ENCODE data around the gene REST.

Gene REST

GRCh38 chr4:56986192-56986591 lies 78.5 kb downstream of the REST start:
- DNase-seq (ENCODE audit: low spot score), result no peak
- CTCF ChIA-PET, result no interaction called here
- no peak overlapping the region for H3K27ac ChIP-seq
- no peak for TF ChIP-seq CTCF (conservative IDR thresholded peaks at IDR 0.05; ENCODE audit: low read depth)
- POLR2A ChIA-PET (ENCODE audit: low non-redundant PET), result no interaction called here

- H3K27ac ChIP-seq, result no peak overlapping the region
- ChIA-PET POLR2A (ENCODE audit: low non-redundant PET) (no interaction called here), CTCF (no interaction called here)
- TF ChIP-seq CTCF (conservative IDR thresholded peaks at IDR 0.05; ENCODE audit: low read depth), result no peak
- DNase-seq (ENCODE audit: low spot score), result no peak
Measured at GRCh38 chr4:56986952-56987351, 79.3 kb downstream of the REST start.

GRCh38 chr4:56990109-56990905 lies 82.6 kb downstream of the REST start:
- ChIA-PET POLR2A (ENCODE audit: low non-redundant PET) (no interaction called here), CTCF (interaction anchor here (0.6 kb wide), 2 partner anchors 20 to 246 kb away, joined by 3 read pairs; no protein-coding TSS in a partner anchor)
- TF ChIP-seq CTCF (conservative IDR thresholded peaks at IDR 0.05; ENCODE audit: low read depth), result no peak
- no peak overlapping the region for H3K27ac ChIP-seq
- DNase-seq (ENCODE audit: low spot score), result no peak

GRCh38 chr4:56995525-56995924 lies 87.8 kb downstream of the REST start:
- DNase-seq (ENCODE audit: low spot score), result no peak
- no peak for TF ChIP-seq CTCF (conservative IDR thresholded peaks at IDR 0.05; ENCODE audit: low read depth)
- ChIA-PET POLR2A (ENCODE audit: low non-redundant PET) (no interaction called here), CTCF (interaction anchor here (0.7 kb wide), 1 partner anchor 13 kb away, joined by 3 read pairs; no protein-coding TSS in a partner anchor)
- no peak overlapping the region for H3K27ac ChIP-seq

- no peak for DNase-seq (ENCODE audit: low spot score)
- H3K27ac ChIP-seq, result no peak overlapping the region
- ChIA-PET CTCF (no interaction called here), POLR2A (ENCODE audit: low non-redundant PET) (no interaction called here)
- TF ChIP-seq CTCF (conservative IDR thresholded peaks at IDR 0.05; ENCODE audit: low read depth), result no peak
Measured at GRCh38 chr4:56999751-57000150, 92.1 kb downstream of the REST start.

- no peak for TF ChIP-seq CTCF (conservative IDR thresholded peaks at IDR 0.05; ENCODE audit: low read depth)
- POLR2A ChIA-PET (ENCODE audit: low non-redundant PET), result no interaction called here
- DNase-seq (ENCODE audit: low spot score), result no peak
- CTCF ChIA-PET, result interaction anchor here (0.7 kb wide), 1 partner anchor 1217 kb away, joined by 4 read pairs; no protein-coding TSS in a partner anchor
- H3K27ac ChIP-seq, result no peak overlapping the region
Measured at GRCh38 chr4:57013543-57014120, 105.9 kb downstream of the REST start.
